NCI-H510A (cell line): ENCODE measurements around the gene OR51M1.

Experiments used
- DNase-seq: peaks from one replicate; lab custom pipeline; 2025; lab: John Stamatoyannopoulos, UW

The OR51M1 gene

GRCh38 chr11:5390210-5390609, 6.6 kb downstream of the OR51M1 start:
- no peak for DNase-seq

- DNase-seq: no peak
Measured at GRCh38 chr11:5394091-5394490, 10.5 kb downstream of the OR51M1 start.

- no peak for DNase-seq
Measured at GRCh38 chr11:5398936-5399335, 15.3 kb downstream of the OR51M1 start.

- no peak for DNase-seq
Measured at GRCh38 chr11:5405173-5405572, 21.6 kb downstream of the OR51M1 start.

- no peak for DNase-seq
Measured at GRCh38 chr11:5420993-5421392, 37.4 kb downstream of the OR51M1 start.

GRCh38 chr11:5421811-5422210, 38.2 kb downstream of the OR51M1 start, which contains the start of gene OR51Q1:
Gene OR51Q1 (plus strand): TSS chr11:5422111. CDS start chr11:5422201, 90 bp downstream.
- no peak for DNase-seq

- DNase-seq: no peak
Measured at GRCh38 chr11:5423131-5423530, 39.5 kb downstream of the OR51M1 start.

GRCh38 chr11:5441414-5441813, 57.8 kb downstream of the OR51M1 start, which contains the start of gene OR51I1:
Gene OR51I1 (minus strand): TSS chr11:5441514. CDS start chr11:5441514, 0 bp downstream.
- no peak for DNase-seq
